ENCODE results near the gene HS3ST5. TPM values are rescaled to one million over a fixed set of nuclear protein-coding genes. Genes with fewer than 3 reads are reported as not detected.

HS3ST5 gene
- total RNA-seq, 1 experiment from 2014 or later: not detected

DNA sequence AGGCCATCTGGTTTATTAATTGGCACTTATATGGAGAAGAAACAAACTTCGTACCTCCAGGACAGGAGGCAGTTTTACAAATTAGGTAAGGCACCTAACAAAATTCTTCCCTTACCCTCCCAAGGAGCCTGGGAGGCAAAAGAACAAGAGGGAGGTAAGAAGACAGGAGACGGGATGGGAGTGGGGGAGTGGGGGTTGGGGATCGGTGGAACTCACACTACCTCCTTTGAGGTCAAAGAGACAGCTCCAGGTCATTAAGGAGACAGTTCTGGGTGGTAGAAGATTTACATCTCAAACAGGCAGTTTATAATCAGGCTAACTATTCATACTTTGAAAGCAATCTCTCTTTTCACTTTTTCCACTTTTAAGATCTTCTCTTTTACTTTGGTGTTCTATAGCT is 259.6 kb downstream of the HS3ST5 start:
- Histone ChIP-seq H3K4me3 (replicated peaks in 1 of 2; ENCODE audit: low read depth in 1 of 2, low read length in 2 of 2) (no peak overlapping the region), H3K9me2 (ENCODE audit: insufficient read depth) (no peaks in the 10 kb centered on the region), H2AFZ (ENCODE audit: low read depth, low read length, poor library complexity, severe bottlenecking) (no peak overlapping the region), H3K36me3 (ENCODE audit: control insufficient read depth in 1 of 2, insufficient read depth in 2 of 2, low read length in 2 of 2) (no peaks in the 10 kb centered on the region), H3K27me3 (ENCODE audit: insufficient read depth, low read length) (no peaks in the 10 kb centered on the region; the same call in 1 of the 2 replicates), H3K27ac (ENCODE audit: low read depth, low read length) (no peak overlapping the region), H3K9ac (ENCODE audit: low read length) (no peak overlapping the region), H3K4me1 (ENCODE audit: control insufficient read depth in 1 of 2, insufficient read depth in 2 of 2, low read length in 2 of 2) (no peaks in the 10 kb centered on the region), H3K79me2 (ENCODE audit: insufficient read depth, low read length) (no peaks in the 10 kb centered on the region), H4K20me1 (ENCODE audit: insufficient read depth) (no peaks in the 10 kb centered on the region), H3K4me2 (ENCODE audit: low read length) (no peak overlapping the region), H3K9me3 (ENCODE audit: control insufficient read depth in 1 of 2, insufficient read depth in 1 of 2, low read depth in 1 of 2, low read length in 2 of 2) (no peaks in the 10 kb centered on the region)
- no peak for DNase-seq (ENCODE audit: low read depth, low spot score)
- RAD21 ChIA-PET (ENCODE audit: low non-redundant PET in 1 of 2, low total read pairs in 2 of 2, uncharacterized antibody in 2 of 2, unreplicated experiment in 2 of 2): no interaction called here
- intact Hi-C loops (cut with micrococcal nuclease): no loop called here
- TF ChIP-seq JUND (IDR thresholded peaks at IDR 0.05): no peak
- TF ChIP-seq YY1 (IDR thresholded peaks at IDR 0.05; ENCODE audit: extremely low read depth, insufficient replicate concordance, low read depth, low read length): no peak
- no peak for TF ChIP-seq SP1 (IDR thresholded peaks at IDR 0.05; ENCODE audit: low read depth)
- no peak for TF ChIP-seq EGR1 (IDR thresholded peaks at IDR 0.05; ENCODE audit: low read depth)
- no peak for TF ChIP-seq RAD21 (IDR thresholded peaks at IDR 0.05; ENCODE audit: low read depth)
- no peak for TF ChIP-seq ZFX (IDR thresholded peaks at IDR 0.05)
- TF ChIP-seq CEBPB (IDR thresholded peaks at IDR 0.05; ENCODE audit: low read depth): no peak
- TF ChIP-seq, protein P1, sequence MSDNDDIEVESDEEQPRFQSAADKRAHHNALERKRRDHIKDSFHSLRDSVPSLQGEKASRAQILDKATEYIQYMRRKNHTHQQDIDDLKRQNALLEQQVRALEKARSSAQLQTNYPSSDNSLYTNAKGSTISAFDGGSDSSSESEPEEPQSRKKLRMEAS (IDR thresholded peaks at IDR 0.05): no peak
- TF ChIP-seq, protein P2, sequence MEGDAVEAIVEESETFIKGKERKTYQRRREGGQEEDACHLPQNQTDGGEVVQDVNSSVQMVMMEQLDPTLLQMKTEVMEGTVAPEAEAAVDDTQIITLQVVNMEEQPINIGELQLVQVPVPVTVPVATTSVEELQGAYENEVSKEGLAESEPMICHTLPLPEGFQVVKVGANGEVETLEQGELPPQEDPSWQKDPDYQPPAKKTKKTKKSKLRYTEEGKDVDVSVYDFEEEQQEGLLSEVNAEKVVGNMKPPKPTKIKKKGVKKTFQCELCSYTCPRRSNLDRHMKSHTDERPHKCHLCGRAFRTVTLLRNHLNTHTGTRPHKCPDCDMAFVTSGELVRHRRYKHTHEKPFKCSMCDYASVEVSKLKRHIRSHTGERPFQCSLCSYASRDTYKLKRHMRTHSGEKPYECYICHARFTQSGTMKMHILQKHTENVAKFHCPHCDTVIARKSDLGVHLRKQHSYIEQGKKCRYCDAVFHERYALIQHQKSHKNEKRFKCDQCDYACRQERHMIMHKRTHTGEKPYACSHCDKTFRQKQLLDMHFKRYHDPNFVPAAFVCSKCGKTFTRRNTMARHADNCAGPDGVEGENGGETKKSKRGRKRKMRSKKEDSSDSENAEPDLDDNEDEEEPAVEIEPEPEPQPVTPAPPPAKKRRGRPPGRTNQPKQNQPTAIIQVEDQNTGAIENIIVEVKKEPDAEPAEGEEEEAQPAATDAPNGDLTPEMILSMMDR (IDR thresholded peaks at IDR 0.05 in 2 of 3, conservative IDR thresholded peaks at IDR 0.05 in 1 of 3; ENCODE audit: borderline replicate concordance in 1 of 3, insufficient read depth in 1 of 3, low read depth in 2 of 3, low read length in 2 of 3): no peak
- POLR2A ChIA-PET: no interaction called here
- no peak for ATAC-seq
- CTCF ChIA-PET: no interaction called here
- BruUV-seq (replicated peaks): no TSS peak

DNA sequence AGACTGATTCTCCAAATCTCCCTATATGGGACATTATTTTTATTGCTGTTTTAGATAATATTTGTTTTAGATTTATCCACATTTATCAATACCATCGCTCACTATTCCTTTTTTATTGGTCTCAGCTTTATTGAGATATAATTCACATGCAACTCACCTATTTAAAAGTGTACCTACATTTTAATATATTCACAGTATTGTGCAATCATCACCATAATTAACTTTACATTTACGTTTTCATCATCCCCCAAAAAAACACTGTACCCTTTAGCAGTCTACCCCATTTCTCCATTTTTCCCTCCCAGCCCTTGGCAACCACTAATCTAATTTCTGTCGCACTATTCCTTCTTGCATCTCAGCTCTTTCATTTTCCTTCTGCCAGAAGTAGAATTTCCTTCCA is 261.1 kb downstream of the HS3ST5 start:
- intact Hi-C loops (cut with micrococcal nuclease): no loop called here
- Histone ChIP-seq H4K20me1 (ENCODE audit: insufficient read depth) (no peaks in the 10 kb centered on the region), H3K79me2 (ENCODE audit: insufficient read depth, low read length) (no peaks in the 10 kb centered on the region), H3K9ac (ENCODE audit: low read length) (no peak overlapping the region), H3K27me3 (ENCODE audit: insufficient read depth, low read length) (no peaks in the 10 kb centered on the region; the same call in 1 of the 2 replicates), H3K4me2 (ENCODE audit: low read length) (no peak overlapping the region), H2AFZ (ENCODE audit: low read depth, low read length, poor library complexity, severe bottlenecking) (no peak overlapping the region), H3K9me2 (ENCODE audit: insufficient read depth) (0 out of 2 replicates have a peak, but pooled peaks cover 4% of the 10 kb centered on the region), H3K36me3 (ENCODE audit: control insufficient read depth in 1 of 2, insufficient read depth in 2 of 2, low read length in 2 of 2) (no peaks in the 10 kb centered on the region), H3K4me1 (ENCODE audit: control insufficient read depth in 1 of 2, insufficient read depth in 2 of 2, low read length in 2 of 2) (no peaks in the 10 kb centered on the region), H3K9me3 (ENCODE audit: control insufficient read depth in 1 of 2, insufficient read depth in 1 of 2, low read depth in 1 of 2, low read length in 2 of 2) (no peaks in the 10 kb centered on the region), H3K4me3 (replicated peaks in 1 of 2; ENCODE audit: low read depth in 1 of 2, low read length in 2 of 2) (no peak overlapping the region), H3K27ac (ENCODE audit: low read depth, low read length) (no peak overlapping the region)
- no peak for ATAC-seq
- CTCF ChIA-PET: interaction anchor here (1.1 kb wide), 1 partner anchor 26 kb away, joined by 3 read pairs; no protein-coding TSS in a partner anchor
- RAD21 ChIA-PET (ENCODE audit: low non-redundant PET in 1 of 2, low total read pairs in 2 of 2, uncharacterized antibody in 2 of 2, unreplicated experiment in 2 of 2): no interaction called here
- no peak for DNase-seq (ENCODE audit: low read depth, low spot score)
- no TSS peak for BruUV-seq (replicated peaks)
- POLR2A ChIA-PET: no interaction called here
- TF ChIP-seq RAD21 (IDR thresholded peaks at IDR 0.05; ENCODE audit: low read depth) (no peak), EGR1 (IDR thresholded peaks at IDR 0.05; ENCODE audit: low read depth) (no peak), CBX3 (IDR thresholded peaks at IDR 0.05; ENCODE audit: low read depth) (no peak), SRF (IDR thresholded peaks at IDR 0.05; ENCODE audit: low read depth) (no peak), TCF7L2 (IDR thresholded peaks at IDR 0.05; ENCODE audit: borderline replicate concordance, extremely low read depth, insufficient read depth, insufficient read length) (no peak), EZH2 (IDR thresholded peaks at IDR 0.05) (no peak), ZNF274 (IDR thresholded peaks at IDR 0.05; ENCODE audit: low read depth, low read length) (no peak), ELF1 (IDR thresholded peaks at IDR 0.05; ENCODE audit: borderline replicate concordance, low read depth) (no peak), ZFX (IDR thresholded peaks at IDR 0.05) (no peak), FOSL1 (IDR thresholded peaks at IDR 0.05; ENCODE audit: low read depth) (no peak), CEBPB (IDR thresholded peaks at IDR 0.05; ENCODE audit: low read depth) (no peak), POLR2AphosphoS5 (IDR thresholded peaks at IDR 0.05; ENCODE audit: low read depth, low read length) (no peak)
- TF ChIP-seq, protein P1 (IDR thresholded peaks at IDR 0.05): no peak
- TF ChIP-seq, protein P2 (IDR thresholded peaks at IDR 0.05 in 2 of 3, conservative IDR thresholded peaks at IDR 0.05 in 1 of 3; ENCODE audit: borderline replicate concordance in 1 of 3, insufficient read depth in 1 of 3, low read depth in 2 of 3, low read length in 2 of 3): no peak

Measured in HCT116 (cell line).